Stomach (tissue), 9 donors: Measurements from ENCODE around the gene MFAP1. TPM values are rescaled to one million over a fixed set of nuclear protein-coding genes. Genes with fewer than 3 reads are reported as not detected.

Source experiments
- DNase-seq, 2 donors: peaks; one replicate each; pipeline versions ENCODE4 v3.0.0 to v3.0.0-alpha.2; 2013 to 2019
- H3K27ac ChIP-seq, 5 donors: fragments of 200-600 bp in 4 of 5; sonication (generic) in 4 of 5; one replicate each; pipeline ENCODE4 v1.5.1; 2013 to 2019; ENCODE audit warnings: mild to moderate bottlenecking in 1 of 5, moderate library complexity in 1 of 5
- H3K27me3 ChIP-seq, 3 donors: fragments of 200-600 bp; sonication (generic); one replicate each; pipeline ENCODE4 v1.5.1; 2017 to 2019; ENCODE audit warnings: mixed run types in 1 of 3
- H3K36me3 ChIP-seq, 4 donors: fragments of 200-600 bp; sonication (generic); 1 replicate in 3 of 4; 2 replicates in 1 of 4; pipeline ENCODE4 v1.5.1; 2016 to 2019
- H3K4me1 ChIP-seq, 4 donors: fragments of 200-600 bp; sonication (generic); one replicate each; pipeline ENCODE4 v1.5.1; 2016 to 2019
- H3K4me3 ChIP-seq, 4 donors: fragments of 200-600 bp; sonication (generic) in 3 of 4; one replicate each; pipeline ENCODE4 v1.5.1; 2016 to 2019; ENCODE audit warnings: mild to moderate bottlenecking in 1 of 4
- H3K9me3 ChIP-seq, 4 donors: fragments of 200-600 bp; sonication (generic); one replicate each; pipeline ENCODE4 v1.5.1; 2016 to 2019
- CTCF ChIP-seq, 7 experiments: fragments of 450-650 bp in 4 of 7; fragments of 200-600 bp in 3 of 7; sonication (generic) in 3 of 7; IDR thresholded peaks; one replicate each; pipeline ENCODE4 v1.5.1; 2016 to 2019; ENCODE audit warnings: antibody characterized with exemption in 7 of 7, control low read depth in 2 of 7, mild to moderate bottlenecking in 1 of 7
- EP300 ChIP-seq: sonication (generic); formaldehyde crosslinking; IDR thresholded peaks from one replicate; pipeline ENCODE4 v1.6.1; 2017; ENCODE audit warnings: antibody characterized with exemption
- POLR2A ChIP-seq, 4 donors: fragments of 450-650 bp; IDR thresholded peaks; one replicate each; pipeline ENCODE4 v1.6.1; 2016; ENCODE audit warnings: antibody characterized with exemption in 4 of 4, control low read depth in 2 of 4, mild to moderate bottlenecking in 1 of 4, moderate library complexity in 1 of 4
- POLR2AphosphoS5 ChIP-seq, 3 donors: sonication (generic); formaldehyde crosslinking; IDR thresholded peaks; one replicate each; pipeline ENCODE4 v1.6.1; 2016; ENCODE audit warnings: antibody characterized with exemption in 3 of 3
- WGBS, 5 donors: extraction: QIAGEN DNeasy Blood & Tissue Kit in 3 of 5; methylation state at CpG; one replicate each; pipeline versions ENCODE4 v1.1.5 to v1.1.7; 2013 to 2018; 5-methylcytosine and 5-hydroxymethylcytosine counted together
- intact Hi-C: fragments of 100-400 bp; cut with DNase I; formaldehyde crosslinking; loops from one replicate; pipeline ENCODE4 v1.15.1; 2023; ENCODE audit warnings: low total_unique reads
- polyA plus RNA-seq, 3 donors: library from polyadenylated mRNA; stranded (reverse); fragments of 200-250 nt; gene quantifications; one replicate each; pipeline ENCODE4 v1.2.3, GENCODE V29; 2013
- total RNA-seq, 5 donors: library from RNA; depleted of rRNA; stranded (reverse); fragments of >200 nt; gene quantifications; one replicate each; pipeline versions ENCODE4 v1.1.0 to v1.2.3, GENCODE V29; 2014 to 2016
- donor health status: healthy with polysubstance abuse.
- donor health status: Bipolar disorder and iron deficiency.
- donor health status: healthy.

The MFAP1 gene
- total and polyA plus RNA-seq, 8 donors, result 1.2 to 20.3 (median 13.2) TPM

- Histone ChIP-seq H3K27me3 (no peaks in the 10 kb centered on the region), H3K36me3 (peaks cover 30 to 50% (median 47%) of the 10 kb centered on the region in 4 donors), H3K9me3 (no peaks in the 10 kb centered on the region), H3K4me1 (peaks cover 31 to 56% (median 52%) of the 10 kb centered on the region in 4 donors), H3K4me3 (peak overlapping the region; percentile 63 to 99 (median 86)), H3K27ac (peak overlapping the region; percentile 94 to 99 (median 99))
- DNase-seq, result peak in 1 of 2 donors; percentile 74
- TF ChIP-seq POLR2AphosphoS5 (IDR thresholded peaks at IDR 0.05) (peak in 2 of 3 donors; percentile 14 to 60), EP300 (no peak)
- intact Hi-C loops, result no loop called here
- 1% methylated on average over 33 of the region's 33 CpGs for WGBS, 5 donors
Observed at GRCh38 chr15:43792761-43793476, 31.6 kb downstream of the MFAP1 start.

- DNase-seq, result peak; percentile 100
- TF ChIP-seq POLR2A (IDR thresholded peaks at IDR 0.05) (peak in 2 of 4 donors; percentile 99), CTCF (IDR thresholded peaks at IDR 0.05) (no peak), EP300 (no peak), POLR2AphosphoS5 (IDR thresholded peaks at IDR 0.05) (peak; percentile 99 to 100 (median 100))
- intact Hi-C loops, result no loop called here
- no peaks in the 10 kb centered on the region for H3K27me3 ChIP-seq
- 0 to 1% (median 0%) methylated on average over 35 to 66 of the region's 66 CpGs for WGBS, 5 donors
- H3K9me3 ChIP-seq, result no peaks in the 10 kb centered on the region
- peak within 1 kb of the TSS; percentile 94 to 99 (median 99) for H3K27ac ChIP-seq
- peak within 1 kb of the TSS; percentile 63 to 99 (median 86) for H3K4me3 ChIP-seq
- H3K36me3 ChIP-seq, result peaks cover 30 to 42% (median 40%) of the 10 kb centered on the region in 4 donors
- peaks cover 31 to 49% (median 44%) of the 10 kb centered on the region in 4 donors for H3K4me1 ChIP-seq
Observed at GRCh38 chr15:43791993-43792760, 32.3 kb downstream of the MFAP1 start, which contains the start of gene SERF2. TSS of gene SERF2 (plus strand) at chr15:43792320. CDS start at chr15:43792377, 57 bp downstream.

- TF ChIP-seq CTCF (IDR thresholded peaks at IDR 0.05) (no peak), EP300 (no peak), POLR2A (IDR thresholded peaks at IDR 0.05) (no peak)
- no peaks in the 10 kb centered on the region for H3K9me3 ChIP-seq
- peaks cover 15 to 21% (median 18%) of the 10 kb centered on the region in 4 donors for H3K4me1 ChIP-seq
- H3K4me3 ChIP-seq, result no peak overlapping the region
- intact Hi-C loops, result no loop called here
- DNase-seq, result no peak
- 94 to 100% (median 97%) methylated on average over 3 of the region's 3 CpGs for WGBS, 5 donors
- H3K27ac ChIP-seq, result peak overlapping the region in 1 of 5 donors; percentile 35
- H3K27me3 ChIP-seq, result no peaks in the 10 kb centered on the region
- peaks cover 11 to 15% (median 12%) of the 10 kb centered on the region in 4 donors for H3K36me3 ChIP-seq
Observed at GRCh38 chr15:43789409-43789808, 35.1 kb downstream of the MFAP1 start.

GRCh38 chr15:43779016-43779415 is 45.5 kb downstream of the MFAP1 start:
- intact Hi-C loops, result no loop called here
- WGBS, 5 donors, result 76 to 96% (median 82%) methylated on average over 1 of the region's 1 CpG
- Histone ChIP-seq H3K27me3 (no peaks in the 10 kb centered on the region), H3K9me3 (no peaks in the 10 kb centered on the region), H3K36me3 (peaks cover 0 to 6% (median 3%) of the 10 kb centered on the region in 4 donors), H3K4me1 (peaks cover 4 to 30% (median 27%) of the 10 kb centered on the region in 4 donors), H3K27ac (no peak overlapping the region), H3K4me3 (no peak overlapping the region)
- no peak for TF ChIP-seq CTCF (IDR thresholded peaks at IDR 0.05)
- no peak for TF ChIP-seq EP300
- TF ChIP-seq POLR2A (IDR thresholded peaks at IDR 0.05), result no peak
- no peak for TF ChIP-seq POLR2AphosphoS5 (IDR thresholded peaks at IDR 0.05)
- no peak for DNase-seq
